ENCODE measurements around the gene C13orf42. TPM values are rescaled to one million over a fixed set of nuclear protein-coding genes. Genes with fewer than 3 reads are reported as not detected.
A peak's percentile ranks its signal among the peaks of the same experiment; 100 is the strongest.

The C13orf42 gene
- not detected for polyA plus RNA-seq (ENCODE audit: insufficient read depth in 1 of 5, insufficient read length in 5 of 5, low replicate concordance in 1 of 5)
- long read RNA-seq, donor 1 = 0 reads
- long read RNA-seq, donor 2 = 0 reads
- long read RNA-seq, donor 3 = 0 reads
- long read RNA-seq, donor 4 = 0 reads
- long read RNA-seq, donor 5 = 0 reads
- long read RNA-seq, donor 6 = 0 reads
- long read RNA-seq, donor 7 = 0 reads
- long read RNA-seq, donor 8 = 0 reads

DNA sequence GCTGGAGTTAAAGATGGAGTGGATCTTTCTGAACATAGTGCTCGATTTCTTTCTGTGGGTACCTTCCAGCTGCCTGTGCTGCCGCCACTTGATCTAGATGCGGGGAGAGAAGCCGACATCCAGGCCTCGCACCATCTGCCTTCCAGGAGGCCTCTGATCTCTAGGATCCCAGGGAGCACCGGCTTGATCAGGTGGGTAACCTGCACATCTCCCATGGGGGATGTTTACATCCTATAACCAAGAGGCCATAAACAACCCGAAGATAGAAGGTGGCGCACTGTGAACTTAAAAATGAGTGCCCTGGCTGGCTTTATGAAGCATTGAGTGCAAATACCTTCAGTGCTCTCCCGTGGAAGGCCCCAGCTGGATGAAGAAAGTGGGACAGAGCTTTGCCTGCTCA is at the start of gene C13orf42:
Gene C13orf42, minus strand, starts transcription at position 101 of the 400 bp plus-strand sequence. Its CDS starts 65 bp downstream, at position 36.
- no peak for DNase-seq

DNA sequence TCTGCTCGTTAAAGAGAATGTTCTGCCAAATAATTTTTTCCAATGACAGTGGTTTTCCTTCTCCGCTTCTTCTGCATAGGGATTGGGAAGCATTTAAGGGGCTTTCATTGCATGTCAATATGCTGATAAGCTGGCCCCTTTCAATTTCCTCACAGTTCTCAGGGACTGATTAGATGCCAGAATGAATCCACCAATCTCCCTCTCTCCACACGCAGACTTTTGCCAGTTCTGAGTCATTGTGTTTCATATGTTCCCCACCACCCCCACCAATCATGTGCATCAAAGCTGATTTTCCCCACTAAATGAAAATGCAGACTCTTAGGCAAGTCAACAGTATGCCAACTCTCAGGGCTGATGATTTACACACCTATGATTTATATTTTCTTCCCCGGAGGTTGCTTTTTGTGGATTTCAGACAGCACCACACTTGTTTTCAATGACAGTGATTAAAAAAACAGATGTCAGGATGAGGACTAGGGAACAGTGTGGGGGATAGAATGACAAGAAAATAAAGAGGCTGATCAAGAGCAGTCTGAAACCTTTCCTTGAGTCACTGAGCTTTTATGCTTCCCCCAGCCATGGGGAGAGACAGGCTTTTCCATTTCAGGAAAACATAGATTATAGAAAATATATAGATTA is 47.9 kb upstream of the C13orf42 start:
- no peak for DNase-seq

DNA sequence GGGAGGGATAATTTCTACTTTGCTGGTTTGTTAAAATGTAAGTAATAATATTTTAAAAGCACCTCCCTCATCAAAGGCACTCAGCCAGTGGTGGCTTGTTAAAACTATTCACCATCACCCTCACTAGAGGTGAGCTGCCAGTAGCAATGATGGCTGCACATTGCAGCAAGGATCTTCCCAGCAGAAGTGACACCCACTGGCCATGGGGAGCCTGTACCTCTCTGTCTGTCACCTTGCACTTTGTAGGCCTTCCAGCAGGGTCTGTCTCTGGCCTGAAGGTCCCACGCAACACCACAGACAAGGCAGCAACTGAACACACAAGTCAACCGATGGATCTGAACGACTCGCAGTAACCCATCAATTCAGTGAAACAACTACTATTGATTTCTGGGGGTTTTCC is 47.3 kb upstream of the C13orf42 start:
- no peak for DNase-seq

- DNase-seq = no peak
These were observed 45.6 kb upstream of the C13orf42 start for GRCh38 chr13:51156648-51157047.

DNA sequence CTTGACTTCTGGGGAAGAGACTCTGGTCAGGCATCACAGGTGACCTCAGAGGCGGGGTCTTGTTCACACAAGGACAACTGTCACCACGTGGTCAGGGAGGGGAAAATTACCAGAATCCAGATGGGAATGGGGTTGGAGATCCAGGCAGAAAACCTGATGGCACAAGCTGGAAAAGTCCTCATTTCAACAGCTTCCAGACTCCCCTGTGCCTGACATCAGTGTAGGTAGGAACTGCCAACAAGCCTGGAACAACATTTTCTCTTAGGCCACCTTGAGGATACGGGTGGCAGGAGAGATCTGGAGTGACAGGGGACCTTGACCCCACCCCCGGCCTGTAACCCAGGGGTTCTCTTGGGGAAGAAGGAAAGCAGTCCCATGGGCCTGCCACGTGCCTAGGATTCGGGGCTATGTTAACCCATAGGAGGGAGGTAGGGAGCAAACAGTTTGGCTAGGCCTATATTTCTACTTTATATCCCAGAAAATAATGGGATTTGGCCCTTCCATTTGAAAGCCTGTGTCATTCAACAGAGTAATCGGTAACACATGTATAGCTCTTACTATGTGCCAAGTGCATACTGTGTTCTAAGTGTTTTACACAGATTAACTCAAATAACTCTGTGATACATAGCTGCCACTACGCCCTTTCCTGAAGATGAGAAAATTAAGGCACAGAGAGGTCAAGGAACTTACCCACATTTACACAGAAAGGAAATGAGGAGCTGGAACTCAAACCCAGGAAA is 44.9 kb upstream of the C13orf42 start:
- no peak for DNase-seq

DNA sequence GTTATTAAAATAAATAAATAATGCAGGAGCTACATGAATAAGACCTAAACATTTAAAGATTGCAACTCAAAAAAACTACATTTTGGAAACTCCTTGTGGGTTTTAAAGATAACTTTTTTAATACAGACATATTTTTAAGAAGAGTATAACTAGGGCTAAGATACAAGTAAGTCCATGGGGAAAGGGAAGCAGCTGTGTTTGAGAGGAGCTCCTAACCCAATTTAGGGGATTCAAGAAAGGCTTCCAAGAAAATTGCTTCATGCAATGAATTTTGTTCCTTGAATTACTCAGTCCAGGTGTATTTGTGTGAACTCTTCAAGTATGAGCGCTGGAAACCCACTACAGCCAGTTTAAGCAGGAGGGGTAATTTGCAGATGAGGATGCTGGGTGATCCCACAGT is 44.1 kb upstream of the C13orf42 start:
- no peak for DNase-seq

DNA sequence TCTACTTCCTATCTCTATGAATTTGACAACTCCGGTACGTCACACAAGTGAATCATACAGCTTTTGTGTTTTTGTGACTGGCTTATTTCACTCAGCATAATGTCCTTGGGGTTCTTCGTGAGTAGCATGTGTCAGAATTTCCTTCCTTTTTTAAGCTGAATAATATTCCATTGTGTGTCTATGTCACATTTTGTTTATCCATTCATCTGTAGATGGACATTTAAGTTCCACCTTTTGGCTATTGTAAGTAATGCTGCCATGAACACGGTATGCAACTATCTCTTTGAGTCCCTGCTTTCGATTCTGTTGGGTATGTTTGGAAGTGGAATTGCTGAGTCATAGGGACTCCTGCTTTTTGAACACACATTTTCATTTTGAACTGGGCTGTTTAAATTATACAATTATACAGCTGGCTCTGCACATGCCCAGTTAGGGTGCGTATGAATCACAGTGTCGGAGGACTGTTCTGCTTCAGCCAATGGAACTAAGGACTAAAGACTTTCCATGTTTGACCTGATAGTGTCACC is 43.0 kb upstream of the C13orf42 start:
- no peak for DNase-seq

DNA sequence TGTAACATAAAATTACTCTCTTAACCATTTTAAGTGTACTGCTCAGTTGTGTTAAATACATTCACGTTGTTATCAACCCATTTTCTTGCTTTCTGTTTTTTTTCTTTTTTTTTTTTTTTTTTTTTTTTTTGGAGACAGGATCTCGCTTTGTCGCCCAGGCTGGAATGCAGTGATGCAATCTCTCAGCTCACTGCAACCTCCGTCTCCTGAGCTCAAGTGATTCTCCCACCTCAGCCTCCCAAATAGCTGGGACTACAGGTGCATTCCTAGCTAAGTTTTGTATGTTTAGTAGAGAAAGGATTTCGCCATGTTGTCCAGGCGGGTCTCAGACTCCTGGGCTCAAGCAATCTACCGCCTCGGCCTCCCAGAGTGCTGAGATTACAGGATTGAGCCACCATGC is 42.5 kb upstream of the C13orf42 start:
- no peak for DNase-seq

DNA sequence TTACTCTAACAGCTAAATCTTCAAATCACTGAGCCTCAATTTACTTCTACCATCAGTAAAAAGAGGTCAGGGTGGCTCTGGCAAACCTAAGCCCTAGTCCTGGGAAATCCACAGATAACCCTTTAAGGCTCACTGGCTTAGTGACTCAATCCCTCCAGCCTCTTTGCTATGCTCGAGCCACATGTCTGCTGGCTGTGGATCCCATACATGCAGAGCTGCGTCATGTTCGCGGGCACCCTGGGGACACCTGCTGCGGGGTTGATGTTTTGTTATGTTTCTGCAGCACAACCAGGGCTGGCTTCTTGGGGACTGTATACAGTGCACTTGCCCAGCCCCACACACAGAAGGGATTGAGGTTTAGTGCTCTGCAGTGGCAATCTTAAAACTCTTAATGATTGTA is 41.6 kb upstream of the C13orf42 start:
- no peak for DNase-seq

DNA sequence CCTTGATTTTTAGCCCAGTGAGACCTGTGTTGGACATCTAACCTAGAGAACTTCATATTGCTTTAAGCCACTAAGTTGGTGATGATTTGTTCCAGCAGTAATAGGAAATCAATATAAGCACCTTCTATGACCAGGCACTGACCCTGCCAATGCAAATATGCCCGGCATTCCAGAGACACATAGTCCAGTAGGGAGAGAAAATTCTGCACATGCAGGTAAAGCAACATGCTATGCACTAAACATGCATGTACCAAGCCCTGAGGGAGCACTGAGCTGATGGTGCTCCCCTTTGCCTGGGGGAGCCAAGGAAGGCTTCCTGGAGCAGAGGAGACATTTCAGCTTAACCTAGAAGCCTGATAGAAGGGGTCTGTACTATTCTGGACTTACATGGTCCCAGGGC is 40.4 kb upstream of the C13orf42 start:
- no peak for DNase-seq

GRCh38 chr13:51148952-51149573 is 38.0 kb upstream of the C13orf42 start:
- DNase-seq = peak; percentile 55 to 69

- DNase-seq = no peak
These were observed 37.3 kb upstream of the C13orf42 start for GRCh38 chr13:51148223-51148951.

DNA sequence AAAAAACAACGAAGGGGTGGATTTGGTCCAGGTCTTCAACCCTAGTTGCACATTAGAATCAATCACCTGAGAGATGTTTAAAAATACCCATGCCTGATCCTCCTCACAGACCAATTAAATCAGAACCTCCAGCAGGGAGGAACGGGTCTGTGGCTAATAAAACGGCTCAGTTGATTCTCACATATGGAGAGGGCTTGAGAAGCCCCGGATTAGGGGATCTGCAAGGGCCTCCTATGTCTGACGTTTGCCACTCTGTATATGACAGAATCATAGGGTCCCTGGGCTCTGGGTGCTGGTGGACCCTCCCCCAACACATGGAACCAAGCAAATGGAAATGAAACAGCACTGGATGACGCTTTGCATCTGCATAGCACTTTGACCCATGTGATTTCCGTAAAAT is 36.7 kb upstream of the C13orf42 start:
- DNase-seq = no peak

DNA sequence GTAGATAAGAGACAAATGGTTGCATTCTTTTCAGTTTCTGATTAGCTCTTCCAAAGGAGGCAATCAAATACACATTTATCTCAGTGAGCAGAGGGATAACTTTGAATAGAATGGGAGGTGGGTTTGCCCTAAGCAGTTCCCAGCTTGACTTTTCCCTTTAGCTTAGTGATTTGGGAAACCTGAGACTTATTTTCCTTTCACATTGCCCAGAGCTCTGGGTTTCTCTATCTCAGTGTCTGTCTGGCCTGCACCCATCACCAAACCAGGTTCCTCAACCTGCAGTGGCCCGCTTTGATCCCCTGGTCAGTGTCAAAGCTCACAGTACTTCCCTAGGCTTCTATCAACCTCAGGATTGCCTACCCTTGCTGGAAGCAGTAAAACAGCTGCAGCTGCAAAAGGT is 35.6 kb upstream of the C13orf42 start:
- DNase-seq = no peak

- no peak for DNase-seq
These were observed 26.2 kb upstream of the C13orf42 start for GRCh38 chr13:51137250-51137649.

GRCh38 chr13:51136276-51136980 is 25.4 kb upstream of the C13orf42 start:
- DNase-seq = no peak

DNA sequence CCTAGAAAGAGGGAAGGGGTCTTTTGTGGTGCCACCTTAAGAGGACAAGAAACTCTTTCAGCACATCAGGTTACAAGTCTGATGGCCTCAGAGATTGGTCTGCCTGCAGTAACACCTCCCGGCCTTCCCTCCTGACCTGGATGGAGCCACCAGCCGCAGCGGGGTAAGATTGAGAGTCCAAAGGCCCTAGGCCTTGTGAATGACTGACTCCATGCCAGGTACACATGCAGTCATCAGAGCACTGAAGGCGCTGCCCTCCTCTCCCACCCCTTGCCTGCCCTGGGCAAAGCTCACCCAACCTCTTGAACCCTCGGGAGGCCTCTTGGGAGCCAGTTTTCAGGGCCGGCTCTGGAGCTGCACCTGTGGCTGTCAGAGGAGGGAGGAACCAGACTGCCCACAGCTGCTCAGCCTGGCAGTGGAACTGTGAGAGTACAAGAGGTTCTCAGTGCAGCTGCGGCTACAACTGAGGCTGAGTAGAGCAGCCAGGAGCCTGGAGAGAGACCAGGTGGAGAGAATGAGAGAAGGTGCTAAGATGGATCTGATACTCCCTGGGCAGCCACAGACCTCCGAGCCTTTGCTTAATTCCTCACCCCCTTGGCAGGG is 23.8 kb upstream of the C13orf42 start:
- DNase-seq = no peak

GRCh38 chr13:51130348-51130747 is 19.3 kb upstream of the C13orf42 start:
- DNase-seq = no peak

- DNase-seq = no peak
These were observed 14.6 kb upstream of the C13orf42 start for GRCh38 chr13:51125495-51126226.

All from right lung (tissue), 10 donors.